Ovary (tissue), 9 donors: ENCODE measurements around the gene TNFAIP6. TPM values are rescaled to one million over a fixed set of nuclear protein-coding genes. Genes with fewer than 3 reads are reported as not detected.

ENCODE experiments used
- DNase-seq, 5 donors: peaks; one replicate each; pipeline ENCODE4 v3.0.0-alpha.2; 2019 to 2020
- H3K27ac ChIP-seq, 2 donors: fragments of 200-600 bp; one replicate each; pipeline versions ENCODE4 v1.5.1 to v1.8.0; 2019 to 2022
- H3K27me3 ChIP-seq: fragments of 200-600 bp; one replicate; pipeline ENCODE4 v1.8.0; 2022
- H3K36me3 ChIP-seq: fragments of 200-600 bp; sonication (generic); one replicate; pipeline ENCODE4 v1.5.1; 2019
- H3K4me1 ChIP-seq: one replicate; pipeline ENCODE4 v1.8.1; 2013; ENCODE audit warnings: mild to moderate bottlenecking, moderate library complexity; ENCODE audit not compliant: insufficient read depth
- H3K4me3 ChIP-seq: fragments of 200-600 bp; sonication (generic); one replicate; pipeline ENCODE4 v1.5.1; 2017
- H3K9me3 ChIP-seq, 2 donors: fragments of 200-600 bp in 1 of 2; sonication (generic) in 1 of 2; one replicate each; pipeline versions ENCODE4 v1.5.1 to v1.8.1; 2013 to 2019; ENCODE audit warnings: mild to moderate bottlenecking in 1 of 2, moderate library complexity in 1 of 2
- EP300 ChIP-seq: sonication (generic); formaldehyde crosslinking; IDR thresholded peaks from one replicate; pipeline ENCODE4 v1.6.1; 2017; ENCODE audit warnings: antibody characterized with exemption
- POLR2A ChIP-seq: fragments of 450-650 bp; IDR thresholded peaks from one replicate; pipeline ENCODE4 v1.6.1; 2017; ENCODE audit warnings: antibody characterized with exemption, mild to moderate bottlenecking, moderate library complexity
- WGBS, 3 donors: extraction: QIAGEN DNeasy Blood & Tissue Kit in 1 of 3; methylation state at CpG; one replicate each; pipeline versions ENCODE4 v1.1.5 to v1.1.7; 2013 to 2017; 5-methylcytosine and 5-hydroxymethylcytosine counted together
- intact Hi-C, 4 donors: fragments of 100-400 bp; cut with DNase I; formaldehyde crosslinking; loops; one replicate each; pipeline versions ENCODE4 v1.11.0 to v1.15.1; 2022 to 2023
- polyA plus RNA-seq, 2 donors: library from polyadenylated mRNA; stranded (reverse); fragments of 200-250 nt in 1 of 2; fragments of 350-450 nt in 1 of 2; fragmentation: Illumina TruSeq in 1 of 2; extraction: RNeasy Lipid Tissue Mini Kit (QIAGEN cat#74804) in 1 of 2; gene quantifications; one replicate each; pipeline ENCODE4 v1.2.3, GENCODE V29; 2013 to 2014
- total RNA-seq, 7 donors: library from RNA; depleted of rRNA in 2 of 7; stranded (reverse); fragments of >200 nt in 2 of 7; fragmentation: NEBNext Ultra II Directional in 3 of 7; extraction: Animal tissue kit (Norgen Biotek cat#: 25700) in 3 of 7; gene quantifications; one replicate each; pipeline versions ENCODE4 v1.1.0 to v1.2.4, GENCODE V29; 2016 to 2023
- TF ChIP-seq, protein P1 (sequence below), 3 donors: fragments of 450-650 bp in 2 of 3; fragments of 200-600 bp in 1 of 3; IDR thresholded peaks; one replicate each; pipeline versions ENCODE4 v1.5.1 to v1.8.0; 2016 to 2022; ENCODE audit warnings: antibody characterized with exemption in 3 of 3, mild to moderate bottlenecking in 1 of 3
- donor health status: DM: no; HTN: no; CAD: no; lungs with moderate emphysema.
- donor health status: DM: no; HTN: no; CAD: no.
- donor health status: Bipolar disorder and iron deficiency.
- donor health status: DM: yes; HTN: yes; CAD: no.
- donor health status: DM: no; HTN: no; CAD: no.
- donor health status: DM: yes; HTN: yes; CAD: no.

TNFAIP6 gene
- total and polyA plus RNA-seq, 9 donors, result 0.20 to 1.0 (median 0.28) TPM; not detected in 3

DNA sequence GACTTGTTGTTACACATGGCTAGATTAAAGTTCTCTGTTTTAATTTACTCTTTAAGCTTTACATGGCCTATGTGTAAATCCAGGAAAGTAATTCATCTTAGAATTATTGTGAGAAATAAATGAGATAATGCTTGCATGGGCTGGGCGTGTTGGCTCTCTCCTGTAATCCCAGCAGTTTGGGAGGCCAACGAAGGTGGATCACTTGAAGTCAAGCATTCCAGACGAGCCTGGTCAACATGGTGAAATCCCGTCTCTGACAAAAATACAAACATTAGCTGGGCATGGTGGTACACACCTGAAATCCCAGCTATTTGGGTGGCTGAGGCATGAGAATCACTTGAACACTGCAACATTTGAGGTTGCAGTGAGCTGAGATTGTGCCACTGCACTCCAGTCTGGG, 48.0 kb downstream of the TNFAIP6 start:
- H3K27me3 ChIP-seq, result no peaks in the 10 kb centered on the region
- no peaks in the 10 kb centered on the region for H3K36me3 ChIP-seq
- DNase-seq, result no peak
- no peaks in the 10 kb centered on the region for H3K4me1 ChIP-seq
- 68 to 89% (median 80%) methylated on average over 4 of the region's 4 CpGs for WGBS, 3 donors
- H3K27ac ChIP-seq, result no peak overlapping the region
- H3K4me3 ChIP-seq, result no peak overlapping the region
- TF ChIP-seq EP300 (no peak), POLR2A (no peak)
- TF ChIP-seq, protein P1, sequence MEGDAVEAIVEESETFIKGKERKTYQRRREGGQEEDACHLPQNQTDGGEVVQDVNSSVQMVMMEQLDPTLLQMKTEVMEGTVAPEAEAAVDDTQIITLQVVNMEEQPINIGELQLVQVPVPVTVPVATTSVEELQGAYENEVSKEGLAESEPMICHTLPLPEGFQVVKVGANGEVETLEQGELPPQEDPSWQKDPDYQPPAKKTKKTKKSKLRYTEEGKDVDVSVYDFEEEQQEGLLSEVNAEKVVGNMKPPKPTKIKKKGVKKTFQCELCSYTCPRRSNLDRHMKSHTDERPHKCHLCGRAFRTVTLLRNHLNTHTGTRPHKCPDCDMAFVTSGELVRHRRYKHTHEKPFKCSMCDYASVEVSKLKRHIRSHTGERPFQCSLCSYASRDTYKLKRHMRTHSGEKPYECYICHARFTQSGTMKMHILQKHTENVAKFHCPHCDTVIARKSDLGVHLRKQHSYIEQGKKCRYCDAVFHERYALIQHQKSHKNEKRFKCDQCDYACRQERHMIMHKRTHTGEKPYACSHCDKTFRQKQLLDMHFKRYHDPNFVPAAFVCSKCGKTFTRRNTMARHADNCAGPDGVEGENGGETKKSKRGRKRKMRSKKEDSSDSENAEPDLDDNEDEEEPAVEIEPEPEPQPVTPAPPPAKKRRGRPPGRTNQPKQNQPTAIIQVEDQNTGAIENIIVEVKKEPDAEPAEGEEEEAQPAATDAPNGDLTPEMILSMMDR (IDR thresholded peaks at IDR 0.05), result no peak
- no peaks in the 10 kb centered on the region for H3K9me3 ChIP-seq
- intact Hi-C loops, result no loop called here

DNA sequence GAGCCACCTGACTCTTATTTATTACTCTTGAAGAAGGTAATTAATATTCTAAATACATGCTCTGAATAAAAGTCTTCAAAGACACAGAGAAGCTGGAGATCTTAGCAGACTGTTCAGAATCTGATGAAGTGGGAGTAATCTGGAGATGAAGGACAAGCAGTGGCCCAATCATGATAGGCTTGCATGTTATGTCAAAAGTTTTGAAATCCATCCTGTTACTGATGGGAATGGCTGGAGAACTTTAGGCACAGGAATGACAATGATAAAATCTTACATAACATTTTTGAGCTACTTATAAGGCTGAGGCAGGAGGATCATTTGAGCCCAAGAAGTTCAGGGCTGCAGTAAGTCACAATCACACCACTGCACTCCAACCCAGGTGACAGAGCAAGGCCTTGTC, 49.9 kb downstream of the TNFAIP6 start:
- DNase-seq, result no peak
- Histone ChIP-seq H3K4me1 (no peaks in the 10 kb centered on the region), H3K27me3 (no peaks in the 10 kb centered on the region), H3K4me3 (no peak overlapping the region), H3K9me3 (no peaks in the 10 kb centered on the region), H3K27ac (no peak overlapping the region), H3K36me3 (no peaks in the 10 kb centered on the region)
- TF ChIP-seq EP300 (no peak), POLR2A (no peak)
- intact Hi-C loops, result no loop called here

DNA sequence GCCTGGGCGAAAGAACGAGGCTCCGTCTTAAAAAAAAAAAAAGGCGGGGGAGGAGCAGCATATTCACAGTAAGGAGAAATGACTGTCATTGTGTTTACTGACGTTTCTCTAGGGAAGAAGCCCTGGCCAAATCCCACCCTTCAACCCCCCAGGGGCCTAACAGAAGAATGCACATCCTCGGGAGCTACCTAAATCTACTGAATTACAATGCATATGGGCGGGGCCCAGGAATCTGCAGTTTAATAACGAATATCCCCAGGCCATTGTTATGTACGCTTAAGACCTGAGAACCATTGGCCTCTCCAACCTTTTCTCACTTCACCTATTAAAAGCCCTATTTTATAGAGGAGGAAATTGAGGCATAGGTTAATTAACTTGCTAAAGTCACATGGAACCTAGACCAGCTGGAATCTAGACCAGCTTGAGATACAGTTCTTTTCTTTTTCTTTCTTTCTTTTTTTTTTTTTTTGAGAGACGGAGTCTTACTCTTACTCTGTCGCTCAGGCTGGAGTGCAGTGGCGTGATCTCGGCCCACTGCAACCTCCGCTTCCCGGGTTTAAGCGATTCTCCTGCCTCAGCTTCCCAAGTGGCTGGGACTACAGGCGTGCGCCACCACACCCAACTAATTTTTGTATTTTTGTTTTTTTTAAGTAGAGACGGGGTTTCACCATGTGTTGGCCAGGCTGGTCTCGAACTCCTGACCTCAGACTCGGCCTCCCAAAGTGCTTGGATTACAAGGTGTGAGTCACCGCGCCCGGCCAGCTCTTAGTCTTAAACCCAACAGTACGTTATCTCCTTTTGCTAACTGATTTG, 51.6 kb downstream of the TNFAIP6 start:
- Histone ChIP-seq H3K27me3 (no peaks in the 10 kb centered on the region), H3K4me3 (peak overlapping the region; percentile 99), H3K4me1 (peaks cover under 1% of the 10 kb centered on the region), H3K36me3 (no peaks in the 10 kb centered on the region), H3K27ac (peak overlapping the region in 1 of 2 donors; percentile 95), H3K9me3 (no peaks in the 10 kb centered on the region)
- WGBS, 3 donors, result 83 to 85% (median 85%) methylated on average over 25 of the region's 25 CpGs
- intact Hi-C loops, result no loop called here
- peak in 1 of 5 donors; percentile 27 for DNase-seq
- TF ChIP-seq, protein P1 (IDR thresholded peaks at IDR 0.05), result no peak
- TF ChIP-seq EP300 (no peak), POLR2A (no peak)

DNA sequence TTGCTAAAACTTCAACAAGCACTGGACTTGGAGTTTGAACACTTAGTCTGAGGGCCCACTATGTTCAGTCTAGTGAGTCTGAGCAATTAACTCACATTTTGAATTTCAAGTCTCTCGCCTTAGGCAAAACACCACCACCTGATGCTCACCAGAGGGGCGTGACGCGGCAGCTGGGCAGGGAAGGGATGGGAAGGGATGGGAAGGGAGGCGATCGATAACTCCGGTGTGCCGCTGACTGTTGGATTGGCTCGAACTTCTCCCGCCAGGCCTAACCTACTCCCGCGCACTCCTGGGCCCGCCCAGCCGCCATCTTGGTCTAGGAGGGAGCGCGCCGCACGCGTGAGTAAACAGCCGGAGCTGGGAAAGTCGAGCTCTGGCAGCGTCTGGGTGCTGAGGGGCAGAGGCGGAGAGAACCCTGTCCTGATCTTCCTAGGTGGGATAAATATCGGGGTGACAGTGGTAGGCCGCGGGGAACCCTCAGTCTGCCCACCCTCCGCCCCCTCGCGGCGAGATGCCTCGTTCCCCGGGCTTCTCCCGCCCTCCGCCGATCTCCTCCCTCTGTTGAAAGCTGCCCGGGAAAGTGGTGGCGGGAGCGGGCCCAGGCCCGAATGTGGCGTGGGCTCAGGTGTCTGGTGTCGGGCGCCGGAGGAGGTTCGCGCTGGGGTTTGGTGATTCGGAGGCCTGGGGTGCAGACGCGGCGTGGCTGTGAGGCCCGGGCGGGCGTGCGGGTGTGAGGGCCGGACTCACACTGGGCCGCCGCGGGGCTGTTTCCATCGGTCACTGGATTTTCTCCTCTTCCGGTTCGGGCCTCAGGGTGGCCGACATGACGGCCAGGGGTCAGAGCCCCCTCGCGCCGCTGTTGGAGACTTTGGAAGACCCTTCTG, 52.5 kb downstream of the TNFAIP6 start, which contains the start of gene RIF1:
Gene RIF1, plus strand, starts transcription at position 302 of the 884 bp plus-strand sequence. Its CDS starts 522 bp downstream, at position 824.
- TF ChIP-seq EP300 (no peak), POLR2A (peak; percentile 56)
- TF ChIP-seq, protein P1 (IDR thresholded peaks at IDR 0.05), result peak; percentile 62 to 86 (median 74)
- WGBS, 3 donors, result 0% methylated on average over 54 to 65 of the region's 65 CpGs
- Histone ChIP-seq H3K36me3 (no peaks in the 10 kb centered on the region), H3K4me3 (peak within 1 kb of the TSS; percentile 99), H3K27me3 (no peaks in the 10 kb centered on the region), H3K9me3 (no peaks in the 10 kb centered on the region), H3K27ac (peak within 1 kb of the TSS; percentile 95), H3K4me1 (peaks cover 1% of the 10 kb centered on the region)
- intact Hi-C loops, result loop anchor here in 2 of 4 donors (10.0 kb wide), 3 partner anchors 125 to 1825 kb away; partner anchors contain the start of genes MMADHC (in 1 of the 2), NMI (in 1 of the 2) and RBM43 (in 1 of the 2)
- DNase-seq, result peak; percentile 83 to 89 (median 87)
